GM21423 (cell line): Measurements from ENCODE around the gene PCYT1A.
"Not testable (repeated sequence)": the region's sequence is repeated elsewhere in the genome, so short reads cannot be mapped to it uniquely, and the experiment has no call there.

Experiments used
- ATAC-seq: cut with Tn5 transposase; IDR thresholded peaks from one replicate; pipeline ENCODE4 v1.9.1; 2021; ENCODE audit warnings: mild to moderate bottlenecking, moderate library complexity; ENCODE audit not compliant: unreplicated experiment

Gene PCYT1A

DNA sequence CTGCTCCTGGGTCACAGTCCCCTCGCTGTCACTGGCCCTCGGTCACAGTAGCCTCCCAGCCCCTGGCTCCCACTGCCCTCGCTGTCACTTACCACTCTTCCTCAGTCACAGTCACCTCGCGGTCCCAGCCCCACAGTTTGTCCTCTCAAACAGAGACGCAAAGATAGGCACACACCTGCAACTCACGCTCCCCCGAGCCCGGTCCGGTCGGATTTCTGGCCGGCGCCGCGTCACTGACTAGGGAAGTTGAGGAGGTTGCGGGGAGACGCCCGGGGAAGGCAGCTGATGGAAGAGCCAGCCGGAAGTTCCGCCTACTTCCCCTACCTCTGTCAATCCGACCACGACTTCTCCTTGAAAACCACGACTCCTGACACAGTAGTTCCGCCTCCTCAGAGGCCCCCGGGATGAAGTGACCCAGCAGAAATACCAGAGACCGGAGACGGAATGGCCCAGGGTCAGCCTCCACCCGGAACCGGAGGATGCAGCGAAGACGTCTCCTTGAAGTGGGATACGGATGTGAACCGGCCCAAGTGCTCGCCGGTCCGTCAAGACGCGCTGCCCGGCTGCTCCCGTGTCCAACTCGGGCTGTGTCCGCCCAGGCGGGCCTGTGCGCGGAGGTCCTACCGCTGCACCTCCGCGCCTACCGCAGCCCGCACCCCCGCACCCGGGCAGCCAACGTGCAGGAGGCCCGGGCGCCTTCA is at the start of gene PCYT1A:
Gene PCYT1A, minus strand, starts transcription at position 287 of the 701 bp plus-strand sequence. CDS start 17,195 bp downstream, outside the sequence.
- ATAC-seq = peak; percentile 68

DNA sequence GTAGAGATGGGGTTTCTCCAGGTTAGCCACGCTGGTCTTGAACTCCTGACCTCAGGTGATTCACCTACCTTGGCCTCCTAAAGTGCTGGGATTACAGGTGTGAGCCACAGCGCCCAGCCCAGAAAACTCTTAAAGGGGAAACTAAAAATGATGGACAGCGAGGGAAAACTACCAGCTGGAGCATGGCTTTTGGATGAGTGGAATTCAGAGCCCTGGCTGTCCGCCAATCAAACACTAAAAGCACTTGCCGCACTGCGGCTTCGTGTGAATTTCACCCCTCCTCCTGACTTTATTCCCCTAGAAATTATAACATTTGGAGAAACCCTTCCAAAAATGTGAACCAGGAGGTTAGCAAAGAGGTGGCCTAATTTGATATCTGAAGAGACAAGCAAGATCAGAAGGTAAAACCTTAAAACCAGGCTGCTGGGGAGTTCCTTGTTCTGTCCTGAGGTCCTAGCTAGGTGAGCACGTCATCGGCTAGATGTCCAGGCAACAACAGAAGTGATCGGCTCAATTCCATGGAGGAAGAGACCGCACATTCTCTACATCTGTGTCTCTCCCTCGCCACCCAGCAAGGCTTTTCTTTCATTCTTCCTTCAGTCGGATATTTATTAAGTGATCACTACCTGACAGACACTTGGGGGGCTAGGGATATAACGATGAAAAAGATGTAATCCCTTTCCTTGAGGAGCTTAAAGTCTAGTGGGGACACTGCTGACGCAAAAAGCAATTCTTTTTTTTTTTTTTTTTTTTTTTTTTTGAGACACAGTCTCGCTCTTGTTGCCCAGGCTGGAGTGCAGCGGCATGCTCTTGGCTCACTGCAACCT is 49.0 kb upstream of the PCYT1A start:
- ATAC-seq = no peak

DNA sequence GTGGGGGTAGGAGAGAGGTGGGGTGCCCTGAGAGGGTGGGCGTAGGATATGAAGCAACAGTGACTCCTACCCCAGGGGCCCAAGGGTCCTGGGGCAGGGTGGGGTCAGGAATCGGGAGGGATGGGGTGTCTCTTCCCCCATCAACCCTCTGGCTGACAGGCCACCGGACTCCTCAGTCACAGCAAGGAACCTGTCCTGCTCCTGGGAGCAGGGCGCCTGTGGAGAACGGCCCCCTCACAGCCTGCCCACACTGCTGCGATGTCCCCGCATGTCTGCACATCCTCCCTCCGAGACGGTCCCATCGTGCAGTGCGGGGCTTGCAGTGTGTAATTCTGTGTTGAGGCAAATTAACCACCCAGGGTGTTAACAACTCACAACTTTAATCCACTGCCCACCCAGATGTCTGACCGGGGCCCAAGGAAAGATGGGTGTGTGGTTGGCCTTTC is 48.0 kb upstream of the PCYT1A start:
- no peak for ATAC-seq

DNA sequence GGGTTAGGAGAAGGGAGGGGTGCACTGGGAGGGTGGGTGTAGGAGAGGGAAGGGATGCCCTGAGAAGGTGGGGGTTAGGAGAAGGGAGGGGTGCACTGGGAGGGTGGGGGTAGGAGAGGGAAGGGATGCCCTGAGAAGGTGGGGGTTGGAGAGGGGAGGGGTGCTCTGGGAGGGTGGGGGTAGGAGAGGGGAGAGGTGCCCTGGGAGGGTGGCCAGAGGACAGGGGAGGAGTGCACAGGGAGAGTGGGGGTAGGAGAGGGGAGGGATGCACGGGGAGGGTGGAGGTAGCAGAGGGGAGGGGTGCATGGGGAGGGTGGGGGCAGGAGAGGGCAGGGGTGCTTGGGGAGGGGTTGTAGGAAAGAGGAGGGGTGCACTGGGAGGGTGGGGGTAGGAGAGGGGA is 47.5 kb upstream of the PCYT1A start:
- ATAC-seq = no peak

DNA sequence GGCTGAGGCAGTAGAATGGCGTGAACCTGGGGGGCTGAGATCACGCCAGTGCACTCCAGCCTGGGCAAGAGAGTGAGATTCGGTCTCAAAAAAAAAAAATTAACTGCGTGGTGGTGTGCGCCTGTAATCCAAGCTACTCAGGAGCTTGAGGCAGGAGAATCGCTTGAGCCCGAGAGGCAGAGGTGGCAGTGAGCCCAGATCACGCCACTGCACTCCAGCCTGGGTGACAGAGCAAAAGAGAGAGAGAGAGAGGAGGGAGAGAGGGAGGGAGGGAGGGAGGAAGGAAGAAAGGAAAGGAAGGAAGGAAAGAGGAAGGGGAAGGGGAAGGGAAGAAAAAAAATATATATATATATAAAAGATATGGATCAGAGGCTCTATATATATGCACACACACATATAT is 44.6 kb upstream of the PCYT1A start:
- ATAC-seq = no peak

DNA sequence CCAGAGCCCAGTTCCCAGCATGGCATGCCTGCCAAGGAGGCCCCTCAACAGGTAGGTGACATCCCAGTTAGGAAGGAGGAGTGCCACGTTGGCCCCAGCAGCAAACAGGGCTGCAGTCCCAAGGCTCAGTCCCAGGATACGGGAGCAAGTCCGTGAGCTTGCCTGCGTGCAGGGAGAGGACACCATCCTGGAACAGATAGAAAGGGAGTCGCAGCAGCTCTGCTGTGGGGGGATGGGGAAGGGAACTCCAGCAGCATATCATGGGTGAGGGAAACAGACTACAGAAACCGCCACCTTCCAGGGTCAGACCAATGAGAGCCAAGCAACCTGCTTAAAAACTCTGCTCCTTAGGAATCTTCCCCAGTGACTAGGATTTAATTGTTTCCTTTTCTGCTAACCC is 39.9 kb upstream of the PCYT1A start:
- no peak for ATAC-seq

DNA sequence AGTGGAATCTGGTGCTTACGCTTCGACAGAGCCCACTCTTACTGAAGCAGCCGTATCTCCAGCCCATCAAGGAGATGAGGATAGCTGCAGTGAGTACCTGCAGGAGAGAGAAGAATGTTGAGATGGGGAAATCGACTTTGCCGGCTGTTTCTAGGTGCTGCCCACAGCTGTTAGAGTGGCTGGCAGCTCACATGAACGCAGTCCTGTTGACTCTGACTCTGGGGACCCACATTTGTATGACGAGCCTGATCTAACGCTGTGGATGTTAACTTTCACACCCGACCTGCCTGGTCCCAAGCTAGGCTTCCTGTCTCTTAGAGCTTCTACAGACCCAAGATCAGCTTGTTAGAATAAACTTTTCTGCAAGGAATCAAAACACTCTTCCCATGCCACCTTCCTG is 39.4 kb upstream of the PCYT1A start:
- no peak for ATAC-seq

DNA sequence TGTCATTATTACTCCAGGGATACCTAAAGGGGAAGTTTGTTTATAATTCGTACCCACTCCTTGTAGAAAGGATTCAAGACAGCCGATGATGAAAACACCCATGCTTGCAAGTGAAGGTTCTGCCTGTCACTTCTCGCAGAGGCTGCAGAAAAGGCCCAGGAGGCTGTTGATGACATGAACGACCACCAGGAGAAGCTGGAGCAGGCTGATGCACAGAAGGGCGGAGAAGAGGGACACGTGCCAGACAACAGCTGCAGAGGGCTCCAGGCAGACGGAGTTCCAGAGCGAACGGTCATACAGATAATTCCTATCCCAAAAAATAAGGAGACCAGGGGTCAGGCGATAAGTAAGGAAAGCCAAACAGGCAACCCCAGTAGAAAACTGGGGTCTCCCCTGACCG is 36.2 kb upstream of the PCYT1A start:
- no peak for ATAC-seq

DNA sequence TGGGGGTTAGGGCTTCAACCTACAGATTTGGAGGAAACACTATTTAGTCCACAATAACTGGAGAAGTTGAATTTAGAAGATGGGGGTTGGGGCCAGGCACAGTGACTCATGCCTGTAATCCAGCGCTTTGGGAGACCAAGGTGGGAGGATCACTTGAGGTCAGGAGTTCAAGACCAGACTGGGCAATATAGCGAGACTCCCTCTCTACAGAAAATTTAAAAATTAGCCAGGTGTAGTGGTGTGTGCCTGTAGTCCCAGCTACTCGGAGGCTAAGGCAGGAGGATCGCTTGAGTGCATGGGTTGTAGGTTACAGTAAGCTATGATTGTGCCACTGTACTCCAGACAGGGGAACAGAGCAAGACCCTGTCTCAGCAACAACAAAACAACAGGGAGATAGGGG is 35.5 kb upstream of the PCYT1A start:
- no peak for ATAC-seq

DNA sequence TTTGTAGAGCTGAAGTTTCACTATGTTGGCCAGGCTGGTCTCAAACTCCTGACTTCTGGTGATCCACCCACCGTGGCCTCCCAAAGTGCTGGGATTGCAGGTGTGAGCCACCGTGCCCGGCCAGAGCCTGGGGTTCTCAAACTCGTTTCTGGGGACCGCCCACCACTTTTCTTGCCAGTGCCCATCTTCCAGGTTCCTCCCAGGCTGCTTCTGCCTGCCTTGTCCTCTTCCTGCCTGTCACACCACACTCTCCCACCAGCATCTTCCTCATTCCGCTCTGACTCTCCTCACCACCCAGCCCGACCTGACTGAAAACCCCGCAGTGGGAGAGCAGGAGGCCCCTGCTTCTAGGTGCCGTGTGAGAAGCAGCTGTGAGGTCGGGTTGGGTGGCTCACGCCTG is 33.6 kb upstream of the PCYT1A start:
- no peak for ATAC-seq

DNA sequence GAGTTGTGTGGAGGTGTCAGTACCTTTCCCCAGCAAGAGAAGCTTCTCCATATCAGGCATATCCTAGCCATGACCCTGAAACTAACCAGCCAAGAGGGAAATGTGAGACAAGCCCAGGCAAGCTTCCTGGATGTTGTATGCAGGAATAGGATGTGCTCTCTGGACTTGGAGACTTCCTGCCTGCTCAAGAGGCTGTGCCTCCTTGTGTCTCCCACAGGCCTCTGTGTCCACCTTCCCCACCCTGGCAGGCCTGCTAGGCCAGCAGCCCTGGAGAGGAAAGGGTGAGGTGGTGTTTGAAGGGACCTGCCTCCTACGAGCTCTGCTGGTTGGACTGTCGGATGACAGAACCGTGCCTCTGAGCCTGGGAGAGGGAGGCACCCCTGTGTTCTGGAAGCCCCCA is 32.6 kb upstream of the PCYT1A start:
- no peak for ATAC-seq

DNA sequence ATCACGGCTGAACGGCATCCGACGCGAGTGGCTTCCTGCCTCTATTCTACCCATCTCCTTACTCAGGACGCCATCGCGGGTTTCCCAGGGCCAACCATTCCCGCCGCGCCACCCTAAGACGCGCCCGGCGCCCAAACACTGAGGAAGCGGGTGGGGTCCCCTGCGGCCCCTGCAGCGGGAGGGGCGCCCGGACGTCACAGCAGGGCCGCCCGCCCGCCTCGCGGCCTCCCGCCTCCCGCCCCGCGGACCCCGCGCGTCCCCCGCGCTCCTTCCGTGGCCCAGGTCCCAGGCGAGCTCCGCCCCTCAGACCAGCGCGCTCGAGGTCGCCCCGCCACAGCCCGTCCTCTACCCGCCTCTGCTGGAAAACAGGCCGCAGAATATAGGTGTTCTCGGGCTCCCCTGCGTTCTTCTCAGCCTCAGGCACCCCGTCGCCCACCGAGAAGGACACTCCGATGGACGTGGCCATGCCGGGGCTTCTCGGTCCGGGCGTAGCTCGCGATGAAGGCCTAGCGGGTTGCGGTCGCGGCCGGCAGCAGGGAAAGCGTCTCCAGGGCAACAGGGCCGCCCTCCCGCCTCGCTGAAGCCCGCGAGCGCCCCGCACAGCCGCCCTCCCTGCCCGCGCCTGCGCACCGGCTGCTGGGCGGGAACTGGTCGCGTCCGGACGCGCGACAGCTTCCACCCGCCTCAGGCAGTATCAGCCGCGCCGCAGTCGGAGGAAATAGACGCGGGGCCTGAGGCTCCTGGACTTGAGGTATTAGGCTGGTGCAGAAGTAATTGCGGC is 30.4 kb upstream of the PCYT1A start, which contains the start of gene DYNLT2B:
Gene DYNLT2B, minus strand, starts transcription at position 554 of the 781 bp plus-strand sequence. Its CDS starts 88 bp downstream, at position 466.
- peak; percentile 86 for ATAC-seq

DNA sequence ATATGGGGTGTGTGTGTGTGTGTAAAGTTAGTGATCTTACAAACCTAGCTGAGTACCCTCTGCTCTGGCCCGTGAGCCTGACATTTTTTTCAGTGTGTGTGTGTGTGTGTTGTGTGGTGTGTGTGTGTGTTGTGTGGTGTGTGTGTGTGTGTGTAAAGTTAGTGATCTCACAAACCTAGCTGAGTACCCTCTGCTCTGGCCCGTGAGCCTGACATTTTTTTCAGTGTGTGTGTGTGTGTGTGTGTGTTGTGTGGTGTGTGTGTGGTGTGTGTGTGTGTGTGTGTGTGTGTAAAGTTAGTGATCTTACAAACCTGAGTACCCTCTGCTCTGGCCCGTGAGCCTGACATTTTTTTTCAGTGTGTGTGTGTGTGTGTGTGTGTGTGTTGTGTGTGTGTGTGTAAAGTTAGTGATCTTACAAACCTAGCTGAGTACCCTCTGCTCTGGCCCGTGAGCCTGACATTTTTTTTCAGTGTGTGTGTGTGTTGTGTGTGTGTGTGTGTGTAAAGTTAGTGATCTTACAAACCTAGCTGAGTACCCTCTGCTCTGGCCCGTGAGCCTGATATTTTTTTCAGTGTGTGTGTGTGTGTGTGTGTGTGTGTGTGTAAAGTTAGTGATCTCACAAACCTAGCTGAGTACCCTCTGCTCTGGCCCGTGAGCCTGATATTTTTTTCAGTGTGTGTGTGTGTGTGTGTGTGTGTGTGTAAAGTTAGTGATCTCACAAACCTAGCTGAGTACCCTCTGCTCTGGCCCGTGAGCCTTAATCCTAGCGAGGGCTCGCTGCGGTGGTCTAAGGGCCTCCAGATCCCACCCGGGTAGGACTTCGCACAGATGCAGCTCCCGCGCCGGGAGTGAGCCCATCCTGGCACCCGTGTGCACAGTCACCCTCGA is 29.5 kb upstream of the PCYT1A start:
- not testable (repeated sequence) for ATAC-seq

DNA sequence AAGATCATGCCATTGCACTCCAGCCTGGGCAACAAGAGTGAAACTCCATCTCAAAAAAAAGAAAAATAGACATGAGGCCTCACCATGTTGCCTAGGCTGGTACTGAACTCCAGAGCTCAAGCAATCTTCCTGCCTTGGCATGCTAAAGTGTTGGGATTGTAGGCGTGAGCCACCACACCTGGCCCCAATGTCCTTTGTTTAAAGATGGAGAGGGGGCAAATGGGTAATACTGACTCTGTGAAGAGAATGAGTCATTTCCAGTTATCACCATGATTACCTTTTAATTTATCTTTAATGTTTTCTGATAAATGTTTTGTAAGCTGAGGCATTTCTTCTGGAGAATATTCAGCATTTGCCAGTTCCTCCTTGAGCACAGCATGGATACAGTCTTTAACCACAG is 28.3 kb upstream of the PCYT1A start:
- no peak for ATAC-seq

DNA sequence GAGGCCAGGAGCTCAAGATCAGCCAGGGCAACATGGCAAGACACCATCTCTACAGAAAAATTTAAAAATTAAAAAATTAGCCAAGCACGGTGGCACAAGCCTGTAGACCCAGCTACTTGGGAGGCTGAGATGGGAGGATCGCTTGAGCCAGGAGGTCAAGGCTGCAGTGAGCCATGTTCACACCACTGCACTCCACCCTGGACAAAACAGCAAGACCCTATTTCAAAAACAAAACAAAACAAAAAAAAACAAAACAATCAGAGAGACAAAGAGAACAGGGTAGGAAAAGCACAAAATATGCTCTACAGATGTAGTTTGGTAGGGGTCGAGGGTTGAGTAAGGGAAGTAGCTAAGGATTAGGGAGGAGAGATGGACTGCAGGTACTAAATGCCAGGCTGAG is 27.1 kb upstream of the PCYT1A start:
- ATAC-seq = no peak

DNA sequence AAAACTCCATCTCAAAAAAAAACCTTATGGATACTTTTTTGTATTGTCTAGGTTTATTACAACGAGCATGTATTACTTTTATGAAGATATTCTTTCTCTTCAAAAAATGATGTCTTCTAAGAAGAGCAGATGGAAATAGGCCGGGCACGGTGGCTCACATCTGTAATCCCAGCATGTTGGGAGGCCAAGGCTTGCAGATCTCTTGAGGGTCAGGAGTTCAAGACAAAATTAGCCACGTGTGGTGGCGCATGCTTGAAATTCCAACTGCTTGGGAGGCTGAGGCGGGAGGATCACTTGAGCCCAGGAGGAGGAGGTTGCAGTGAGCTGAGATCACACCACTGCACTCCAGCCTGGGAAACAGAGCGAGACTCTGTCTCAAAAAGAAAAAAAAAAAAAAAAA is 26.6 kb upstream of the PCYT1A start:
- not testable (repeated sequence) for ATAC-seq

DNA sequence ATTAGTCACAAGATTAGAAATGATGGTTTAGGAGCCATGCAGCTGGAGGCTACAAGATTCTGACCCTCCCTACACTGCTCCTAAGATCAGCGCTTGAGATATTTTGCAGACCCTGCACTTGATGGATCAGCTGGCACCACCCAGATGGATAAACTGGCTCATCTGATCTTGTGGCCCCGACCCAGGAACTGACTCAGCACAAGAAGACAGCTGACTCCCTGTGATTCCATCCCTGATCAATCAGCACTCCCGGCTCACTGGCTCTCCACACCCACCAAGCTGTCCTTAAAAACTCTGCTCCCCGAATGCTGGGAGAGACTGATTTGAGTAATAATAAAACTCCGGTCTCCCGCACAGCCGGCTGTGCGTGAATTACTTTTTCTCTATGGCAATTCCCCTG is 15.4 kb upstream of the PCYT1A start:
- ATAC-seq = not testable (repeated sequence)

DNA sequence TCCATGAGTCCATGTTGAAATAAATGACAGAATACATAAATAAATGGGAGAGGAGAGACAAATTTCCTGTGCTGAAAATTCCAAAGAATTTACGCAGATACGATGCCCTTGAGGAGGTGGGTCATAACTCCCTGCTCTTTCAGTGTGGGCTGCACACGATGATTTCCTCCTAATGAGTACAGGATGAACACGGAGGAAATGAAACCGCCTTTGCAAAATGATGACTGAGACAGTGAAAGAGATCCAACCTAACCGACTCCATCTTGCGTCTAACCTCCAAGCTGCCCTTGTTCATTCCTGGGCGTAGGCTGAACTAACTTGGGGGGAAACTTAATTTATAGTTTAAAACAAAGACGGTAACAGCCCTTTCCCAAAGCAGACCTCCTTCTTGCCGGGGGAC is 15.0 kb upstream of the PCYT1A start:
- not testable (repeated sequence) for ATAC-seq

DNA sequence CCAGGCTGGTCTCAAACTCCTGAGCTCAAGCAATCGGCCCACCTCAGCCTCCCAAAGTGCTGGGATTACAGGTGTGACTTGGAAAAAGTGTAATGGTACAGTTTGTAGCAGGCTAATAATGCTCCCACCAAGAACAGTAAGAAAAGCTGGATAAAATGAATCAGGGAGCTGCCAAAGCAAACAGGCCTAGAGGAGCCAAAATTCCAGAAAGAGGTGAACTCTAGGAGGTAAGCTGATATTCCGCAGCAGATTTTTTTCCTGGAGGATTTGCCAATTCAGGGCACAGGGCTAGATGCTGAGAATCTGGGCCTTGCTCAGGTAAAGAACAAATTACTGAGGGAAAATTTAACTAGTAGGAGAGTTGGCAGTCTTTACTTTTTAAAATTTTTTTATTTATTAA is 11.0 kb upstream of the PCYT1A start:
- no peak for ATAC-seq

DNA sequence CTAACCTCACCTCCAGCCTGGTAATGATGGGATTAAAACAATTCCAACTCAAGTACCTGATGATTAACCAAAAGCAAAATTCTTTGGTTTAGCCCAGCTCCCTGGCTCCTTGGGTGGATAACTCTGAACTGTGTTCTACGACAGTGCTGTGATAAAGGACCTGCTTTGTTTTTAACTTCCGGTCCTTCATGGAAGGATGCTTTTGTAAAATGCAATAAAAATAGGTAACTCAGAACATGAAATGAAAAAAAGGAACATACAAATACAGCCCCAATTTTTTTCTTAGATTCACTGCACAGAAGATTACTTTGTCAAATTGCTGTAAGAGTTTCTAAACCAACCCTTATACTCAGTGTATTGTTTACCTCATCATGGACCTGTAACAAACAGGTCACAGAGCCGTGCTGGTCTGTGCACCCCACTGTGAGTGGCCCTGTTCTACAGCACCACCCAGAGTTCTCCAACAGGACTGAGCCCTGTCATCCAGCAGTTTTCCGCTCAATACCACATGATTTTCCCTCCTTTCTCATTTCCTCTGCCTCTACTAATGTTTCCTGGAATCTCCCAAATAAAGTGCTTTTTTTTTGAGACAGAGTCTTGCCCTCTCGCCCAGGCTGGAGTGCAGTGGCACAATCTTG is 4.9 kb upstream of the PCYT1A start:
- no peak for ATAC-seq
